ENCODE measurements around the gene ITGAL.
"Not testable (repeated sequence)": the region's sequence is repeated elsewhere in the genome, so short reads cannot be mapped to it uniquely, and the experiment has no call there.

- TF ChIP-seq POLR2A (IDR thresholded peaks at IDR 0.05; ENCODE audit: extremely low read depth, insufficient read length); CTCF (IDR thresholded peaks at IDR 0.05; ENCODE audit: low read depth, low read length); MYC (IDR thresholded peaks at IDR 0.05; ENCODE audit: low read depth, low read length): not testable (repeated sequence)
Measured at GRCh38 chr16:30540916-30541464, 68.4 kb downstream of the ITGAL start.
